GM18507 (cell line): ENCODE data around the gene NRBF2.
"Not testable (repeated sequence)": the region's sequence is repeated elsewhere in the genome, so short reads cannot be mapped to it uniquely, and the experiment has no call there.

Experiments used
- DNase-seq: peaks from one replicate; pipeline ENCODE4 v3.0.0; 2011; ENCODE audit warnings: low read depth; ENCODE audit not compliant: insufficient read length; ENCODE audit errors: extremely low spot score
- FAIRE-seq: peaks from 2 replicates; lab custom pipeline; 2011; peaks lifted over from hg19 to GRCh38; lab: Jason Lieb, UNC

NRBF2 gene

DNA sequence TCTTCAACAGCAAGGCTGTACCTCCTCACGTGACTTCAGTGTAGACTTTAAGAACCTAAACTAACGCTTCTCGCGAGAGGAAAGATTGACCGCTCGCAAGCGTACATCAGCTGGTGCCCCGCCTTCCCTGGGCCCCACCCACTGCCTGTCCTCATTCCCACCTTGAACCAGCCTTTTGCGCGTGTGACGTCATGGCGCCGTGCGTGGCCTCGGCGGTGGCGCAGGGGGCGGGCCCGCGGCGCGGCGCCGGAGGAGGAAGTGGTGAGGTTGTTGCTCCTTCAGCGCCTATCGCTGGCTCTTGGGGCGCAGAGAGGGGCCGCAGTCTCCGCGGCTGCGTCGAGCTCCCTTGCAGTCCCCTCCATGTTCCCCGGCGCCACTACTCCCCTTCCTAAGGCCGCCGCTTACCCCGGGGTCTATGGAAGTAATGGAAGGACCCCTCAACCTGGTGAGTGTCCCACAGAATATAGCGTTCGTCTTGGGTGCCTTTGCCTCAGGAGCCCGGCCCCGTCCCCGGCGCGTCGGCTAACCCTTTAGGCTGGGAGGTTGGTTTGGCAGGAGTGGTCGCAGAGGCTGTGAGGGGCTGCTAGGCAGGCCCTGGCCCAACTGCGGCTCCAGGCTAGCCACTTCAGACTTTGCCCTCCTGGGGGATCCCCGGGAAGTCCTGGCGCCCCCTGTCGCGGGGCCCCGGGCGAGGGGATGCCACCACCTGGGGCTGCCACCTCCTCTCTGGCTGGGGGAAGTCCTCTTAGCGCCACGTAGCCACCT is at the start of gene NRBF2:
Gene NRBF2 (plus strand): TSS at position 273 of the 765 bp plus-strand sequence. CDS start 143 bp downstream, at position 416.
- FAIRE-seq = peak; percentile 98

DNA sequence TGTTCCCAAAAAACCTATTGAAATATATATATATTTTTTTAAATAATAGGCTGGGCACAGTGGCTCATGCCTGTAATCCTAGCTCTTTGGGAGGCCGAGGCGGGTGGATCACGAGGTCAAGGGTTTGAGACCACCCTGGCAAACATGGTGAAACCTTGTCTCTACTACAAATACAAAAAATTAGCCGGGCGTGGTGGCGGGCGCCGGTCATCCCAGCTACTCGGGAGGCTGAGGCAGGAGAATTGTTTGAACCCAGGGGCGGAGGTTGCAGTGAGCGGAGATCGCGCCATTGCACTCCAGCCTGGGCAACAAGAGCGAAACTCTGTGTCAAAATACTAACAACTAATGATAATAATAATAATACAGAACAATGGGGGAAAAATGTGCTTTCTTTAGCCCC is 49.7 kb upstream of the NRBF2 start:
- DNase-seq, FAIRE-seq: not testable (repeated sequence)

More for the DNA sequence above, at the start of gene NRBF2:
- DNase-seq = peak; percentile 85

DNA sequence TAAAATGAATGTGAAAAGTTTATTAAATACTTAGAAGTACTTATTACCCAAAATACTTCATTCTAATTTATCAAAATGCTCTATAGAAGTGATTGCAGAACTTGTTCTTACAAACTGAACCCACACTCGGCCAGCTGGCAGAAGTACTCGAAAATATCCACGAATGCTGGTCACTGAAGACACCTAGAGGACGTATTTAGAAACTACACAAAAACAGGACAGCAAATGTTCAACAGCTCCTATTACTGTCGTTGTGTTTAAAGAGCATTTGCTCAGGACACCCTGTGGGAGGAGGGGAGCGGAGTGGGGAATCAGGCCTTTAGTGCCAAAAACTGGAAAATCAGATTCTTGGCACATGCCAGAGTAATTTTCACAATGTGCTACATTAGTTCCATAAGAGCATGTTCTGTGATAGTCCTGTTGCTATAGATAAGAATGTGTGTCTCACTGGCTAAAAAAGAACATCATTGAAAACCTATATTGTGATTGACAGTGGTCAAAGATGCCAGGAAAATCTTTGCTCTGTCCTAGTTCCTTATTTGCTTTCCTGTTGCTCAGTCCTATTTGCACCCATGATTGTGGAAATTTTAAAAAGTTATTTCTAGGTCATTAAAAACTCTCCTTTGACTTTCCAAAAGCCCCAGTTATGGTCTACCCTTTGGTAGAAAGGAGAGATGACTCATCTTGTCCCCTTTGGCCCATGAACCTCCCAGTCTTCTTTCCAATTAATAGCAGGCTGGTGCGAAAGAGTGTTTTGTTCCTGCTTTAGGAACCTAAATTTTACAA is 49.0 kb upstream of the NRBF2 start:
- FAIRE-seq (peak; percentile 81), DNase-seq (peak; percentile 7)

DNA sequence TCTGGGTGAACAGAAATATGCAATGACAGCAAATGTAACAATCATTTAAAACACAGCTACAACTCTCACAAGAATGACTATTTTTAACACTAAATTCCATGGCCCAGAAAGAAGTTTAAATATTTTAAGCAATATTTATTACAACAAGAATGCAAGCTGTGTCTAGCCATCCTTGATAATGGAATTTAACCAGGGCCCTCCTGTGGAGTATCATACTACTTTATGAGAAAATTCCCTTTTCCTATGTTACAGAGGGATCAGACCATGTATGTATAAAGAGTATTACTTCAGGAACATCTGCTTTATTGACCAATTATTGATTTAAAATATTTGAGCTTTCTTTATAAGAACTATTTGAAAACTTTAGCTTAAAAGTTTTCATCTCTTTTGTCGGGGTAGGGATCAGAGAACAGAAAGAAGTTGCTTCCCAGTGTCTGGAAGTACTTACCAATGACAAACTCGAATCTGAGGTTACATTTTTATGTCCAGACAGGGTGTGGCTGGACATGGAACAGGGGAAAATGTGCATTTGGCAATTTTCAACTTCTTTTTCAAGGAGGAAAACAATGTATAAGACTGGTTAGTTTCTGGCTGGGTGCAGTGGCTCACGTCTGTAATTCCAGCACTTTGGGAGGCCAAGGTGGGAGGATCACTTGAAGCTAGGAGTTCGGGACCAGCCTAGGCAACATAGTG is 48.3 kb upstream of the NRBF2 start:
- FAIRE-seq (no peak), DNase-seq (no peak)

DNA sequence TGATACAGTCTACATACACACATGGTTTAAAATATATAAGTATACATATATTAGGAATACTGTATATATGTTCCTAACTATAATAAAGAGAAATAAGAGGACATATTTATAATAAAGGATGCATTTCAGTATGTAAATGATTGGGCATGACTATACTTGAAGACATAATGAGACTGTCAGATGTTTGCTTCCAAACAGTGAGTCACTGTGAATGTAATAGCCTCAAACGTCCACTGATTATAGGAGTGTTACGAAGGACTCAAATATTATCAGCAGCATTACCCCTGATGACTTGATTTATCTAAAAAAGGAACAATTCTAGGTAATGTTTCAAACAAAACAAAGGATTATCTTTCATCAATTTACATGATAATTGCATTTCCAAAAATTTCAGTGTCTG is 39.9 kb upstream of the NRBF2 start:
- FAIRE-seq = no peak

DNA sequence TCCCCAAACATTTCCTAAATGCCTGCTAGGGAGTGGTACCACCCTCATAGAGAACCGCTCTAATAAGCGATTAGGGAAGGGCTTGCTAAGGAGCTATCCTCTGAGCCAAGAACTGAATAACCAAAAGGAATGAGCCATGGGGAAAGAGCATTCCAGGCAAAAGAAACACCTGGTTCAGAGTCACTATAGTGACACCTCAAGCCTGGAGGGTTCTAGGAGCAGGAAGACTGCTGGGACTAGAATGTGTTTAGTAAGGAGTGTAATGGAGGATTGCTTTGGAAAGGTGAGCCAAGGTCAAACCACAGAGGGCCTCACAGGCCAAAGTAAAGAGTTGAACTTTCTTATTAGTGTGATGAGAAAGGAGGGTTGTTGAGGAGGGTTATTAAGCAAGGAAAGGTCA is 38.7 kb upstream of the NRBF2 start:
- no peak for DNase-seq
- no peak for FAIRE-seq

More for the DNA sequence above, 39.9 kb upstream of the NRBF2 start:
- DNase-seq = no peak

DNA sequence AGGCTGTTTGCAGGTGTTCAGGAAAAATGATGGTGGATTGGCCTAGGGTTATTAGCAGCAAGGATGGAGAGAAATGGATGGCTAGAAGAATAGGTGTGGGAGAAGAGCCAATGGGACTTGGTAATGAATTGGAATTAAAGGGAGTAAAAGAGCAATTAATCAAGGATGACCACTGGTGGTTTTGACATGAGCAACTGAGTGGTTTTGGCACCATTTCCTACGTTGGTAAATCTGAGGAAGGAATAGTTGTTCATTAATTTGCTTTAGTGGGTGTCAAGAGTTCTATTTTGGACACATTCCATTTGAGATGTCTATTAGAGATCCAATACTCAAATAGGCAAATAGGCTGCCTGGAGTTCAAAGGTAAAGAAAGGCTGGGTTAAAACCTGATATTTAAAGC is 38.2 kb upstream of the NRBF2 start:
- FAIRE-seq = no peak

DNA sequence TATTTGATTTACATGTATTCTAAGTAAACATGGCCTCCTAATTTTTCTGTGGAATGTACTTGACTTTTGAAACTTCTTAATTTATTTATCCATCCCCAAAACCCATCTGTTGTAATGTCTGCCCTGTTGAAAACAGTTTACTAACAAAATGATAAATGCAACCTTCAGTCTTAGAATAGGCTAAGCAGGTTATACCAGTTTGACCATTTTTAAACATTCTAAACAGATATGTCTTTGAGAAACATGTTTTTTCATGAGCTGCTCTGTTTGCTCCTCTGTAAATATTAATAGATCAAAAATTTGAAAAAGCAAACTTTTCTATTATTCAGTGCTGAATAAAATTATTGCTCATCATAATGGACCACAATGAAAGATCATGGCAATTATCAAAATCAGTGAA is 33.4 kb upstream of the NRBF2 start:
- DNase-seq (no peak), FAIRE-seq (no peak)

More for the DNA sequence above, 38.2 kb upstream of the NRBF2 start:
- no peak for DNase-seq

DNA sequence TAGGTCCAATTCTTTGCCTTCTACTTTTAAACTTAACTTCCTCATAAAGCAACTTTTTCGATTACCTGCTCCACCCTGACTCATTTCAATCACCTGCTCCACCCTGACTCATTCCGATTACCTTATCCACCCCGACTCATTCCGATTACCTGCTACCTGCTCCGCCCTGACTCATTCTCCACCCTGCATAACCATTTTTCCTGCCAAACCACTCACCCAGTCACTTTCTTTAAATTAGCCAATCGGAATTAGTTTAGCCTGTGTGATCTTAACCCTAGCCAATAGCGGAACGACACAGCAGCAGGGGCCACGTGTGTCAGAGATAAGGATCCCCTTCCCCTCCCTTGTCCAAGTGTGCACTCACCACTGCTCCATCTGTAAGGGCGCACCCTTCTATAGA is 32.0 kb upstream of the NRBF2 start:
- FAIRE-seq, DNase-seq: not testable (repeated sequence)

DNA sequence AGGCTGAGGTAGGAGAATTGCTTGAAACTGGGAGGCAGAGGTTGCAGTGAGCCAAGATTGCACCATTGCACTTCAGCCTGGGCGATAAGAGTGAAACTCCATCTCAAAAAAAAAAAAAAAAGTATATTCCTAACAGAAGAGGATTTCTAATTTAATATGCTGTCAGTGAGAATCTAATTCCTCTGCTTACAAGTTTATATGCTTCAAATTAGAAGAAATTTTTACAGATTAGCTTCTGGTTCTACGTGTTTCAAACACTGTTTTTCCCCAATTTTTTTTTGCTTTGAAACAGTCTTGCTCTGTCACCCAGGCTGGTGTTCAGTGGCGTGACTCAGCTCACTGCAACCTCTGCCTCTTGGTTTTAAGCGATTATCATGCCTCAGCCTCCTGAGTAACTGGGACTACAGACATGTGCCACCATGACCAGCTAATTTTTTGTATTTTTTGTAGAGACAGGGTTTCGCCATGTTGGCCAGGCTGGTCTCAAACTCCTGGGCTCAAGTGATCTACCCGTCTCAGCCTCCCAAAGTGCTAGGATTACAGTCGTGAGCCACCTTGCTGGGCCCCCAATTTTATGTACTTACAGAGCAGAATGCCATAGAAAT is 30.7 kb upstream of the NRBF2 start:
- not testable (repeated sequence) for DNase-seq

DNA sequence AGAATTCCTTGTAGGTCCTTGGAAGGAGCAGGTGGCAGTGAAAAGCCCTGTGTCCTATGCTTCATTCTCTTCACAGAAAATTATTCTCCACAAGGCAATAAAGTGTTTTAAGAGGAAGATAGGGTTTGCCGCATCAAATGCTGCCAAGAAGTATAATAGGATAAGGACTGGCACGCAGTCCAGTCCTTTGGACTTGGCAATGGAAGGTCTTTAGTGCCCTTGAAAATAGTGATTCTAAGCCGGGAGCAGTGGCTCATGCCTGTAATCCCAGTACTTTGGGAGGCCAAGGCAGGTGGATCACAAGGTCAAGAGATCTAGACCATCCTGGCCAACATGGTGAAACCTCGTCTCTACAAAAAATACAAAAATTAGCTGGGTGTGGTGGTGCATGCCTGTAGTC is 29.9 kb upstream of the NRBF2 start:
- not testable (repeated sequence) for DNase-seq, FAIRE-seq

More for the DNA sequence above, 30.7 kb upstream of the NRBF2 start:
- FAIRE-seq = not testable (repeated sequence)

DNA sequence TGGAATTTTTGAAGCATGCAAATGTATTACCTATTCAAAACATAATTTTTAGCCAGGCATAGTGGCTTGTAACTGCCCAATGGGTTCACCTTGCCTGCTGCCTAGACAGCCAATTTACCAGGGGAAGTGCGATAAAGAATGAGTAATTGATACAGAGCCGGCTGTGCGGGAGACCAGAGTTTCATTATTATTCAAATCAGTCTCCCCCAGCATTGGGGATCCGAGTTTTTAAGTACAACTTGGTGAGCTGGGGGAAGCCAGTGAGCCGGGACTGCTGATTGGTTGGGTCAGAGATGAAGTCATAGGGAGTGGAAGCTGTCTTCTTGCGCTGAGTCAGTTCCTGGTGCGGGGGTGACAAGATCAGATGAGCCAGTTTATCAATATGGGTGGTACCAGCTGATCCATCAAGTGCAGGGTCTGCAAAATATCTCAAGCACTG is 29.1 kb upstream of the NRBF2 start:
- DNase-seq (no peak), FAIRE-seq (no peak)

DNA sequence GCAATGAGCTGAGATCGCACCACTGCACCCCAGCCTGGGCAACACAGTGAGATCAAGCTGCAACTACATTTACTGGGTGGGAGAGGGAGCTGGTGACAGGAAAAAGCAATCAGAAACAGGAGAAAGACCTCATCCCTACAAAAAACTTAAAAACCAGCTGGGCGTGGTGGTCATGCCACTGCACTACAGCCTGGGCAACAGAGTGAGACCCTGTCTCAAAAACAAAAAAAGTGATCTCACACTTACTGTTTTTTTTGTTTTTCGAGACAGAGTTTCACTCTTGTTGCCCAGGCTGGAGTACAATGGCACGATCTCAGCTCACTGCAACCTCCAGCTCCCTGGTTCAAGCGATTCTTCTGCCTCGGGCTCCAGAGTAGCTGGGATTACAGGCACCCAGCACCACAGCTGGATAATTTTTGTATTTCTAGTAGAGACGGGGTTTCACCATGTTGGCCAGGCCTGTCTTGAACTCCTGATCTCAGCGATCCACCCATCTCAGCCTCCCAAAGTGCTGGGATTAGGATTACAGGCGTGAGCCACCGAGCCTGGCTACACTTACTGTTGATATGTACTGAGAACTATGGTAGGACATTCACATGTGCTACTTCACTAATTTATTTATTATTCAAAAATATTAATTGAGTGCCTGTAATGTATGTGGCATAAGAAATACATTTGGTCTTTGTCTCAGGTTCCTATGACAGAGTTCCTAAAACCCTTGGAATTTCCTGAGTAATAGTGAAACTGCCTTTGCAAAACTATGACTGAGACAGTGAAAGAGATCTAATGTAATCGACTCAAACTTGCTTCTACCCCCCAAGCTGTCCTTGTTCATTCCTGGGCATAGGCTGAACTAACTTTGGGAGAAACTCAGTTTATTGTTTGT is 27.7 kb upstream of the NRBF2 start:
- no peak for DNase-seq
- FAIRE-seq = no peak

DNA sequence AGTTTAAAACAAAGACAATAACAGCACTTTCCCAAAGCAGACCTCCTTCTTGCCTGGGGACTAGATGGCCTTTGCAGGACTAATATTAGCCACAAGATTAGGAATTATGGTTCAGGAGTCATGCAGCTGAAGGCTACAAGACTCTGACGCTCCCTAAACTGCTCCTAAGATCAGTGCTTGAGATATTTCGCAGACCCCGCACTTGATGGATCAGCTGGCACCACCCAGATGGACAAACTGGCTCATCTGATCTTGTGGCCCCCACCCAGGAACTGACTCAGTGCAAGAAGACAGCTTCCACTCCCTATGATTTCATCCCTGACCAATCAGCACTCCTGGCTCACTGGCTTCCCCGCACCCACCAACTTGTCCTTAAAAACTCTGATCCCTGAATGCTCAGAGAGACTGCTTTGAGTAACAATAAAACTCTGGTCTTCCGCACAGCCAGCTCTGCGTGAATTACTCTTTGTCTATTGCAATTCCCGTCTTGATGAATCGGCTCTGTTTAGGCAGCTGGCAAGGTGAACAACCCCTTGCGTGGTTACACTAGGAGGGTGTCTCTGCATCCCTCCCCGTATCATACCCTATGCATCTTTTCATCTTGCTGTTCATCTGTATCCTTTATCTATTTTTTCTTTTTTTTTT is 26.9 kb upstream of the NRBF2 start:
- FAIRE-seq = no peak
- no peak for DNase-seq

DNA sequence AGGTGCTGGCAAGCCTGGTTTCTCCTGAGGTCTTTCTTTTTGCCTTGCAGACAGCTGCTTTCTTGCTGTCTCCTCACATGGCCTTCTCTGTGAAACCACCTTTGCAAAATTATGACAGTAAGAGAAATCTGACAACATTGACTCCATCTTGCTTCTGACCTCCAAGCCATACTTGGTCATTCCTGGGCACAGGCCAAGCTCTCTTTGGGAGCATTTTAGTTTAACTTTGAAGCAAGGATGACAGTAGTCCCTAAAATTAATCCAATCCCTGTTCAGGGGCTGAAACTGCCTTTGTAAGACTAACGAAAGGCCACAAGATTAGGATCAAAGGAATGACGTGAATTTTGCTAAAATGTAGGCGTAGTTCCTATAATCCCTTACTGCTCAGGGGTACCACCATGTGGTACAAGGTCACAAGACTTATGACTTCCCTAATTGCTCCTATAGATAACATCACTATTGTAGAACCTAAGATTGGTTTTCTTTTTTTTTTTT is 25.1 kb upstream of the NRBF2 start:
- FAIRE-seq = no peak

DNA sequence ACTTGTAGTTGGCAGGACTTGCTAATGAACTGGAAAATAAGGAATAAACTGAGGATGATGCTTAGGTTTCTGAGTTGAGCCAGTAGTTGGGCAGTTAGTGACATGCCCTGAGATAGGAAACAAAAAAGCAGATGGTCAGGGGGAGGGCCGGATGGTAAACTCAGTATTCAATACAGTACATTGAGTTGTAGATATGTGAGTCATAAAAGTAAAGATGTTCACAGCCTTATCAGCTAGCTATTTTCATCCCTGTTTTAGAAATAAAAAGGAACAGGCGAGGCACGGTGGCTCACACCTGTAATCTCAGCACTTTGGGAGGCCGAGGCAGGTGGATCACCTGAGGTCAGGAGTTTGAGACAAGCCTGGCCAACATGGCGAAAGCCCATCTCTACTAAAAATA is 22.2 kb upstream of the NRBF2 start:
- FAIRE-seq (no peak), DNase-seq (no peak)

More for the DNA sequence above, 25.1 kb upstream of the NRBF2 start:
- DNase-seq = no peak

DNA sequence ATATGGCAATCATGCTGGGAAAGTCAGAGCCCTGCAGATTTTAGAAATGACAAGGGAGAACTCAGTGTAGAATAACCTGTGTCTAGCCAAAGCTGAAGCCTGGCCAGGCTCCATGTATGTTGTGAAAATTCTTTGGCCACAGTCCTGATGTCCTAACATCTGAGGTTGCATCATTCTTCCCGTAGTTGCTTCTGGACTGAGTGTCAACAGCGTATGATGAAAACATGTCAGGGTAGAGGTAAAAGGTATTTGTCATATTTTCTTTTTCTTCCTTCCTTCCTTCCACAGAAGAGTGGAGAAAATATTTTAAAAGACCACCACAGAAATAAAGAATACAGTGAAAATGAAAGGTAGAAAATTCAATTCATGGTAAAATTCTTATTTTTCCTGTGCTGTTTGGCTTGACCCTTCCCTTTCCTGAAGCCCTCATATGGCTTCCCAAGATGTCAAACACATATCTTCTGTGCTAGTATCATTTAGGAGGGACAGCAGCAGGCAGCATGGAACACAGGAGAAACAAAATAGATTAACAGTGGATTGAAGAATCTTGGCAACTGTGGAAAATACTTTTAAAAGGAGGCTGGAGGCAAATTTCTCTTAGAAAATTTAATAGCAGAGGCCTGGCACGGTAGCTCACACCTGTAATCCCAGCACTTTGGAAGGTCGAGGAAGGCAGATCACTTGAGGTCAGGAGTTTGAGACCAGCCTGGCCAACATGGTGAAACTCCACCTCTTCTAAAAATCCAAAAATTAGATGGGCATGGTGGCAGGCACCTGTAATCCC is 18.9 kb upstream of the NRBF2 start:
- DNase-seq (no peak), FAIRE-seq (no peak)
